ENCODE data around the gene RSBN1. TPM values are rescaled to one million over a fixed set of nuclear protein-coding genes. Genes with fewer than 3 reads are reported as not detected.

RSBN1 gene
- total RNA-seq, 2 experiments from 2014 or later, result 14.4 to 15.3 TPM

DNA sequence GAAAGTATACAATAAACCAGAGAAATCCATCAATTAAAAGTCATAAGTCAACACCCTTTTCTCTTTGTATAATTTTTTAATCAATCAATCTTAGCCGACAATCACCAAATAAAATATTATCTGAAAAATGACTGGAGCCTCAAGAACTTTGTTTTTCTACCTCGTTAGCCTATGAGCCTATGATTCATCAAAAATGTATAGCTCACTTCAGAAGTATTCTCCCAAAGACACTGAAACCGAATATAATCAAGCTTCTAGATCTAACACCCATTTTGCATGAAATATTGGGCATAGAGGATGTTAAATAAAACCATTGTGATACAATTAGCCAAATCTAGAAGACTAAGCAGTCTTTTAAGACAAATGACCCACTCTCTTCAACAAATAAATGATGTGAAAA is 17.8 kb upstream of the RSBN1 start:
- ChIA-PET CTCF (no interaction called here), POLR2A (no interaction called here)

DNA sequence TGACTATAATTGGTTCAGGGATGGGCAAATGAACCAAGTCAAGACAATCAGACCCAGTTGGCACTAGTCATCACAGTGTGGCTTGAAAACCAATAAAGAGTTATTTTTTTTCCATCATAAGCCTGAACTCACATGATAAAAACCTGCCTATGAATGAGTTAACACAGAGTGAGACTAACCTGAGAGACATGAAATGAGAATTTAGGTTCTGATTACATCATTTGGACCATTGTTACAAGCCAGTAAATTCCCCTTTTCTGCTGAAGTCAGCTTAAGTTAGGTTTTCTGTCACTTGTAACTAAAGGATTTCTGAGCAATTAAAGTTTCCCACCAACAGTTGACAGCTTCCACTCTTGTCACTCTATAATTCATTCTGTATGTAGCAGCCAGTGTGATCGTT is 9.6 kb upstream of the RSBN1 start:
- ChIA-PET CTCF (no interaction called here), POLR2A (no interaction called here)

DNA sequence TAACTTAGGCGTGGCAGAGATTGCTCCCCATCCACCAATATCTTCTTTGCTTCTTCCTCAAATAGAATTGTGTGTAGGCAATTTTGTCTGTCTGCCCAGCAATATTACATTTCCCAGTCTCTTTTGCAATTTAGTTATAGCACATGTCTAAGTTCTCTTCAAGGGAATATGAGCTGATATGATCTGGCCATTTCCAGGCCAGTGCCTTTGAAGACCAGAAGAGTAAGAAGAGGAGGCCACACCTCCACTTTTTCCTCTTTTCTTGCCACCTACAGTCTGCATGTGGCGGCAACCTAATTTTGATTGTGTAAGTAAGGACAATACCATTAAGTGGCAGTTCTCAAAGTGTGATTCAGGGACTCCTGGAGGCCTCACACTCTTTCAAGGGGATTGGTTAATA is 6.3 kb upstream of the RSBN1 start:
- ChIA-PET POLR2A (no interaction called here), CTCF (no interaction called here)

DNA sequence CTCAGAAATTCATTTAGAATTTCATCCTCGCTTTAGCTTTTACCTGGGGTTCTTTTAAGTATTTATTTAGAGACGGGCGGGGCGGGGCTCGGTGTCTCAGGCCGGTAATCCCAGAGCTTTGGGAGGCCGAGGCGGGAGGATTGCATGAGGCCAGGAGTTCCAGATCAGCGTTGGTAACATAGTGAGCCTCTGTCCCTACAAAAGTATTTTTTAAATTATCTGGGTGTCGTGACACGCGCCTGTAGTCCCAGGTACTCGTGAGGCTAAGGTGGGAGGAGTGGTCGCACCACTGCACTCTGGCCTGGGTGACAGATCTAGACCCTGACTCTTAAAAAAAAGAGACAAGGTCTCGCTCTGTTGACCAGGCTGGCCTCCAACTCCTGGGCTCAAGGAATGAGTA is 942 bp upstream of the RSBN1 start:
- ChIA-PET POLR2A (interaction anchor here (0.7 kb wide), 2 partner anchors 22 to 92 kb away, joined by 6 to 11 read pairs; partner anchors contain the start of gene AP4B1), CTCF (interaction anchor here (0.7 kb wide), 1 partner anchor 60 kb away, joined by 3 read pairs; no protein-coding TSS in a partner anchor)

GRCh38 chr1:113812661-113813135 is 422 bp upstream of the RSBN1 start:
- CTCF ChIA-PET, result interaction anchor here (0.7 to 0.8 kb wide), 2 partner anchors 59 to 118 kb away, joined by 3 read pairs; no protein-coding TSS in a partner anchor
- POLR2A ChIA-PET, result interaction anchor here (0.6 to 1.8 kb wide), 8 partner anchors 22 to 118 kb away, joined by 3 to 11 read pairs (median 6); partner anchors contain the start of genes AP4B1, DCLRE1B and PHTF1

- CTCF ChIA-PET, result no interaction called here
Measured at GRCh38 chr1:113811156-113811887, 954 bp downstream of the RSBN1 start.

DNA sequence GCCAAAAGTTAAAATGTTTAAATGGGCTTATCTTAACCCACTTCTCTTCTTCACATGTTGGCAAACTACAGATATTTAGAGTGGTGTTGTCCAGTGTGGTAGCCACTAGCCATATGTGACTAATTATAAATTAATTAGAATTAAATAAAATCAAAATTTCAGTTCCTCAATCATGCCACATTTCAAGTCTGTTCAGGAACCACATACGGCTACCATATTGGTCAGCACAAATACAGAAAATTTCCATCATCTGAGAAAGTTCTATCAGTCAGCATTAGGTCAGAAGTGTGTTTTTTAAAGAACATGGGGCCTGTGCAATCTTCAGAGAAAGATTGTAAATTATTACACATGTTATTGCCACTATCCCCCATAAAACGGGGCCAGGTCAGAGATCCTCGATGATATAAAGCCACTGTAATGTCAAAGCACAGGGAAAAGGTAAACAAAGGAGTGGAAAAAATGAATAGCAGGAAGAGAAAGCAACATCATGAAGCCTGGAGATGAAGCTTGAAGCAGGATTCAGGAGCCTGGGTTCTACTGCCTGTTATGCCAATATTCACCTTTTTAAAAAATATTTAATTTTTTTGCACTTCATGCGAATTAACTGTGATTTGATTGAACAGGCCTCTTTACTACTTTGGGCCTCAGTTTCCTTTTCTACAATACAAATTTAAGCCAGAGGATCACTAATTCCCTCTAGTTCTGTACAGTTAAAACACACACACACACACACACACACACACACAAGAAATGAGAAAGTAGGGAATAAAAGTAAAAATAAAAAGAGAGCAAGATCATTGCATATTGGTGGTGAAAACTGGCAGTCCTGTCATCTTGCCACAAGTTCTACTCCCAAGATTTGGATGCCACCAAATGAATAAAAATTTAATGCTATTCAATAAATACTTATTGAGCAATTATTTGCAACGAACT is 2.3 kb downstream of the RSBN1 start:
- CTCF ChIA-PET, result no interaction called here
- POLR2A ChIA-PET, result no interaction called here

More at GRCh38 chr1:113811156-113811887, 954 bp downstream of the RSBN1 start:
- POLR2A ChIA-PET, result interaction anchor here (1.0 to 1.8 kb wide), 4 partner anchors 51 to 119 kb away, joined by 3 to 8 read pairs (median 5); partner anchors contain the start of genes AP4B1 and DCLRE1B

GRCh38 chr1:113808450-113809195 is 3.7 kb downstream of the RSBN1 start:
- POLR2A ChIA-PET, result no interaction called here
- CTCF ChIA-PET, result no interaction called here

GRCh38 chr1:113805639-113806038 is 6.6 kb downstream of the RSBN1 start:
- ChIA-PET POLR2A (no interaction called here), CTCF (no interaction called here)

- POLR2A ChIA-PET, result no interaction called here
Measured at GRCh38 chr1:113805256-113805531, 7.1 kb downstream of the RSBN1 start.

GRCh38 chr1:113804421-113805255 is 7.6 kb downstream of the RSBN1 start:
- ChIA-PET POLR2A (interaction anchor here (0.6 kb wide), 2 partner anchors 20 to 56 kb away, joined by 4 to 7 read pairs; no protein-coding TSS in a partner anchor), CTCF (interaction anchor here (1.0 kb wide), 1 partner anchor 45 kb away, joined by 3 read pairs; the partner anchor contains the start of gene PHTF1)

More at GRCh38 chr1:113805256-113805531, 7.1 kb downstream of the RSBN1 start:
- CTCF ChIA-PET, result no interaction called here

DNA sequence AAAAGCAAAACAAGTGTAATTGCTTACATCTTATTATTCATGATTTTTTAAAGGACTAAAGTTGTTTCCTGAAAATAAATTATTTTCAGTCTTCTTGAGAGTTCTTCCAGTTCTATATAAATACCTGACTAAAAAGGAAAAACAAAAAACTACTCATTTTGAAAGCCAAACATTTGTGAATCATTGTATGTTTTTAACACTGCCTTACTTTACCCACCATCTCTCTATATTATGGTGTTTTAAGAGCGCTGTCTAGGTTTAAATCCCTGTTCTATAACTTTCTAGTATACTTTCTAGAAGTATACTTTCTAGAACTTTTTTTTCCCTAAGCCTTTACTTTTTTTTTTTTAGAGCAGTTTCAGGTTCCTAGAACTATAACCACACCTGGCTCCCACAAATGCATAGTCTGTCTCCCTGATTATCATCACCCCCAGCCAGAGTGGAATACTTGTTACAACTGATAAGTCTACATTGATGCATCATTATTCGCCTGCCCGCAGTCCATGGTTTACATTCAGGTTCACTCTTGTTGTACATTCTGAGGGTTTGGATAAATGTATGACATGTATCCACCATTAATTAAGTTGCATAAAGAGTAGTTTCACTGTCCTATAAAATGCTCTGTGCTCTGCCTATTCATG is 9.8 kb downstream of the RSBN1 start:
- ChIA-PET POLR2A (no interaction called here), CTCF (no interaction called here)

DNA sequence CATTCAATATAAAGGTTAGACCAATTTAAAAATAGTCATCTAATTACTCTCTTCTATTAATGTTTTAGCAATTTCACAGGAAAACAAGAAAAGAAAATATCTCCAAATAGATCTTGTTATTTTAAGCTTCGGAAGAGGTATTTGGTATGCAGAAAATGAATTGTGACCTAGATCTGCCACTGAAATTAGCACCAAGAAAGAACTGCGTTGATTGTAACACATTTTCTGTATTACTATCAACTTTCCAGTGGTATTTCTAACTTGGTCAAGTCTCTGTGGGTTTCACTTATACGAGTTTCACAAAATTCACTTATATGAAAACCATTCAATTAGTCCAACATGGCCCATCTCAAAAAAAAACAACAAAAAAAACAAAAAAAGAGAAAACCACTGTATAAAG is 11.8 kb downstream of the RSBN1 start:
- ChIA-PET POLR2A (no interaction called here), CTCF (interaction anchor here (0.5 to 1.4 kb wide), 3 partner anchors 11 to 184 kb away, joined by 3 to 4 read pairs (median 4); no protein-coding TSS in a partner anchor)

DNA sequence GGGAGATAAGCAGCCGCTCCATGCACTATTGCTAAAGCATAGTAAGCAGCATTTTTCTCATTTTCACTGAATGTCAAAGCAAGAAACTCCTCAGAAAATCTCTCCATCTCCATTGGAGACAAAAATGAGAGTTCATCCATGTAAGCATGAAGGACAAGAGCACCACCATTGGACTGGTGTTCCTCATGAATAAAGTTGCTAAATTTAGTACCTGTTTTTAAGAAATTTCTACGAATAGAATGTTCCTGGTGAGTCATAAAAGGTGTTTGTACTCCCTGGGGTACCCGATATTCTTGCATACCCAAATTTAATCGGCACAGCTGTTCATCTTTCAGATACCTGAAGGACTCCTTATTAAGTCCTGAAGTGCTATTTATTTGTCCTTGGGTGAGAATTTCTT is 14.8 kb downstream of the RSBN1 start:
- CTCF ChIA-PET, result no interaction called here
- POLR2A ChIA-PET, result no interaction called here

DNA sequence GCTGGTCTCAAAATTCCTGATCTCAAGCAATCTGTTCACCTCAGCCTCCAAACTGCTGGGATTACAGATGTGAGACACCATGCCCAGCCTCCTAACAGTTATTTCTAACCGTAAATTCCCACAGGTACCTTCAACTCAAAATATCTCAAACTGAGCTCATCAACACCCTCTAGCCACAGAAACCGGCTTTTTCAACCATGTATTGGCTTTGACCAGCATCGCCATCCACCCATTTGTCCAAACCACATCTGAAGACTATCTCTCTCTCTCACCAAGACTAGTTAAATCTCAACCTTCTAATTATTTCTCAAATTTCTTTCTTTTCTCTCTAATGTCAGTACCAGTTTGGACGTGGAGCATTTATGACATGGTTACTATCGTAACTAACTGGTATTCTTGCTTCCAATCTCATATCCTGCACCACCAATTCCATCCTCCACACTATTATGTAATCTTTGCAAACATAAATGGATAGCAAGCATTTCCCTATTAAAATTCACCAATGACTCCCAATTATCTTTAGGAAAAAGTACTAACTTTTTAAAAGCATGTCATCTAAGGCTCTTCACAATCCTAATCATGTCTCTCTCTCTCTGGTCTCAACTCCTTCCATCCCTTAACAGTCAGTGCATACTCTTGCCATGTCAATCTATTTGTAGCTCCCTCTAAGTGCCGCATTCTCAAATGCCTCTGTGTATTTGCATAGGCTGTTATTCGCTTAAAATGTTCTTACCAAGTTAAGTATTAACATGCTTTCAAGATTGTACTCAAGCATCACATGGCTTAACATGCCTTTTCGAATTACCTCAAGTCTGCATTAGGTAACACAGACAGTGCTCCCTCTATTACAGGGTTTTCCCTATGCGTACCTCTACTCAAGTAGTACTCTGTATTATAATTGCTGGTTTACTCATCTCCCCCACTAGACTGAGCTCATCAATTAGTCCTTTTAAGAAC is 18.1 kb downstream of the RSBN1 start:
- ChIA-PET CTCF (no interaction called here), POLR2A (interaction anchor here (0.6 kb wide), 1 partner anchor 654 kb away, joined by 4 read pairs; no protein-coding TSS in a partner anchor)

DNA sequence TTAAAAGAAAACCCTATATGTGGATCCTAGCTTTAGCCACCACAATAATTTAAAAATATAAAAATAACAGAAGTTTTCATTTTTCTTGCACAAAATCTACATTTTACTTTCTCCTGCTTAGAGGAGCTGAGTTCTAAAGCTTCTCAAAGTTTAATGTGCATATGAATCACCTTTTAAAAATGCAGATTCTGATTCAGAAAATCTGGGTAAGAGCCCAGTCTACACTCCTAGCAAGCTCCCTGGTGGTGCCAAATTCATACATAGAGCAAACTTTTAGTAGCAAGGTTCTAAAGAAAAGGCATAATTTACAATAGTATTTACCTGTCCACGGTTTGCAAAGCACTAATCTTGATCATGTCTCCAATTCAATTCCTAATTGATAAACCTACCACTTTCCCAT is 19.3 kb downstream of the RSBN1 start:
- POLR2A ChIA-PET, result interaction anchor here (0.6 kb wide), 2 partner anchors 33 to 141 kb away, joined by 3 read pairs; no protein-coding TSS in a partner anchor
- CTCF ChIA-PET, result no interaction called here

DNA sequence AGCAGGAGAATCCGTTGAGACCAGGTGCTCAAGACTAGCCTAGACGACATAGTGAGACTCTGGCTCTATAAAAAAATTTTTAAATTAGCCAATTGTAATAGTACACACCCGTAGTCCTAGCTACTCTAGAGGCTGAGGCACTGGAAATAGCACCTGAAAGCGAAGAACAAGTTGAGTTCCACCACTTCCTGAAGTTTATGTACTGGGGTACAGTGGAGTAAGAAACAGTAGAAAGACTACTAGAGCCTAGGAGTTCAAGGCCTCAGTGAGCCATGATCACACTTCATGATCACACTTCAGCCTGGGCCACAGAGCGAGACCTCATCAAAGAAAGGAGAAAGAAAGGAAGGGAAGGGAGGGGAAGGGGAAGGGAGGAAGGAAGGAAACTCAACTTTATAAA is 19.8 kb downstream of the RSBN1 start:
- POLR2A ChIA-PET, result interaction anchor here (0.6 kb wide), 2 partner anchors 32 to 141 kb away, joined by 3 read pairs; no protein-coding TSS in a partner anchor
- CTCF ChIA-PET, result no interaction called here
